Stimulated activated CD4-positive, alpha-beta T cell treated with anti-CD3 and anti-CD28 coated beads, Interleukin-4, amount 100 ng/mL, for 4 hours (primary cell): ENCODE measurements around the gene ZNF101.

Experiments used
- DNase-seq, 2 experiments: peaks; one replicate each; pipeline ENCODE4 v3.0.0-alpha.2; 2020

The ZNF101 gene

GRCh38 chr19:19642506-19643157, 26.0 kb upstream of the ZNF101 start:
- peak; percentile 35 to 60 for DNase-seq

GRCh38 chr19:19643158-19644053, 25.2 kb upstream of the ZNF101 start, which contains the start of gene GMIP:
TSS of gene GMIP (minus strand) at chr19:19643657. CDS start at chr19:19643529, 128 bp downstream.
- peak; percentile 79 to 86 for DNase-seq

DNA sequence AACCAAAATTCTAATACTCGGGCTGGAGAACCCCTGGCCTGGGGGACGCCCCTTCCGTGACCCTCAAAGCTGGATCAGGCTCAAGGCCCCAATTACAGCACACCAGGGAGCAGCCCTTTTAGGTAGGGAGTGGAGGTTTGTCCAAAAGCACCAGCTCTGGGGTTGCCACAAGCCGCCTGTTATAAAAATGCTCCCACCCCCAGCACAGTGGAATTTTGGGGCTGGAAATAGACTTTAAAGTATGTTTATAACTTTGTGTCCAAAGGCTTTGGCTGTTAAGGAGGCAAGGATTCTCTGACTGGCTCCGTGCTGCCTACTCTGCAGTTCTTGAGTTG, 24.6 kb upstream of the ZNF101 start:
- no peak for DNase-seq

- DNase-seq = no peak
Observed at GRCh38 chr19:19645233-19645870, 23.3 kb upstream of the ZNF101 start.

GRCh38 chr19:19647037-19647835, 21.4 kb upstream of the ZNF101 start:
- no peak for DNase-seq

- DNase-seq = no peak
Observed at GRCh38 chr19:19649155-19649554, 19.5 kb upstream of the ZNF101 start.

DNA sequence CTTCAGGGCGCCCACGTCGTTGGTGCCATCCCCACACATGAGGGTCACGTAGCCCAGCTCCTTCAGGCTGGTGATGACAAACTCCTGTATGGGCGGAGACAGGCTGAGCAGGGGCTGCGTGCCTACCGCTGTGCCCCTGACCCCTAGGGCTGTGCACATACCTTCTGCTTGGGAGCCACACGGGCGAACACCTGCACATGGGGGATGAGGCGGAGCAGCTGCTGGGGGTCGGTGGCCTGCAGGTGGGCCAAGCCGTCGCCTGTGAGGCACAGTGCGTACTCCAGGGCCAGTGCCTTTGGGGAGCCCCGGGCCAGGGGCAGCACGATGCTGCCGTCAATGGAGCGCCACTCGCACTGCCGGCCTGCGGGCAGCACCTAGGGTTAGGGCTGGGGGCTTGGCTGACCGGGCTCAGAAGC, 19.1 kb upstream of the ZNF101 start:
- no peak for DNase-seq

DNA sequence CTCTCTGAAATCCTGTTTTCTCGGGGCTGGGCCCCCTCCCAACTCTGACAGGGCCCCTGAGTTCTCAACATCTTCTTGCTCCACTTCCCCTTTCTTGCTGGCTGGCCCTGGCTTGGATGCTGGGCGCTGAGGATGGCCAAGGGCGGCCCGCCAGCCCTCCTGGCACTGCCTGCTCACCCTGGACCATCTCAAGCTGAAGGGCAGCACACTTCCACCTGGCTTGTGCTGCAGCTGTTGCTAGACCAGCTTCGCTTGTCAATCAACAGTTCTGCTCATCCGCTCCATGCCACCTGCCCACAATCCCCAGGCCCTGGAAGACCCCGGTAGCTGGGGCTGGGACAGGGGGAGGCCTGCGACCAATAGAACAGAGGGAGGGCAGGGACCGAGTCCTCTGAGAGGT, 18.3 kb upstream of the ZNF101 start:
- no peak for DNase-seq

DNA sequence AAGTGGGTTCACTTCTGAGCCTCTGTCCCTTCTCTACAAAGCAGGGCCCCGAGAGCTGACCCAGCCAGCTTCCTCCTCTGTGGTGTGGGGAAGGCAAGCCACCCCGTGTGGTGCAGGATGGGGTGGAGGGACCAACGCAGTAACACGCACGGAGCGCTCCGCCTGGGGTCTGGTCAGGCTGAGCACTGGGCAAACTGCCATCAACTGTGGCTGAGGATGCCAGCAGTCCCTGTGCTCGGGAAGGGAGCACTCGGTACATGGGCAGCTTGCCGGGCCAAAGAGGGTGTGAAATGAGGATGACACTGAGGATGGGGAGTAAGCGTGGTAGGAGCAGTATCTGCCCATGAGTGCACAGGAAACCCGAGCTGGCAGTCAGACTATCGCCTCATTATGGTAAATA, 17.6 kb upstream of the ZNF101 start:
- no peak for DNase-seq

DNA sequence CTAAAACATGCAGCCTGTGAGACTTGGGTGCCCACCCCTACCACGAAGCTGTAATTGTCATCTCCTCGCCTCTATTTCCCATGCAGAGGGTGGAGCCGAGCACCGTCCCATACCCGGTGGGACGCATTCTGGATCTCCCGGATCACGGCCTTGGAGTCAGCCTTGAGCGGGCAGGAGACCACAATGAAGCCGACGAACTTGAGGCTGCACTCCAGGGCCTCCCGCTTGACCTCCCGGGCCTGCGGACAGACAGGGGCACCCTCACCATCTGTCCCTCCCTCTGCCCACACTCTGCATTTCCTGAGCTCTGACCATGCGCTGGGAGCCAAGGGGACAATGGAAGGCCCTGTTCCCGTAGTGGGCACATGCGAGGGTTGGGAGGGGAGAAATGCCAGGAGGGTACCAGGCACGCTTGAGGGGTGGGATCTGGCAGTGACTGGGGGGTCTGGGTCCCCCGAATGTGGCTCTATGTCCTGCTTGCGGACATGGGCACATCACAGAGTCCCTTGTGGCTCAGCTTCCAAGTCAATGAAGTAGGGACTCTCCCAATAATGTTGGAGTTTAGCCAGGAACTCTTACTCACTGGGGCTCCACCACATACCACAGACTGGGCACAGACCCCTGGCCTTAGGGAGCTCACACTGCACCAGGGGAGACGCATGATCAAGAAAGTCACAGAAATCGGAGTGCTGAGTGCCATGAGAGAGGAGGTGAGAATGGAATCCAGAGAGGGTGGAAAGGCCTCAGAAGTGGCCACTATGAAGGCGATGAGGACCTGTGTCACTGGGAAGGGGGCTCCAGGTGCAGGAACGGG, 15.9 kb upstream of the ZNF101 start:
- DNase-seq = no peak

DNA sequence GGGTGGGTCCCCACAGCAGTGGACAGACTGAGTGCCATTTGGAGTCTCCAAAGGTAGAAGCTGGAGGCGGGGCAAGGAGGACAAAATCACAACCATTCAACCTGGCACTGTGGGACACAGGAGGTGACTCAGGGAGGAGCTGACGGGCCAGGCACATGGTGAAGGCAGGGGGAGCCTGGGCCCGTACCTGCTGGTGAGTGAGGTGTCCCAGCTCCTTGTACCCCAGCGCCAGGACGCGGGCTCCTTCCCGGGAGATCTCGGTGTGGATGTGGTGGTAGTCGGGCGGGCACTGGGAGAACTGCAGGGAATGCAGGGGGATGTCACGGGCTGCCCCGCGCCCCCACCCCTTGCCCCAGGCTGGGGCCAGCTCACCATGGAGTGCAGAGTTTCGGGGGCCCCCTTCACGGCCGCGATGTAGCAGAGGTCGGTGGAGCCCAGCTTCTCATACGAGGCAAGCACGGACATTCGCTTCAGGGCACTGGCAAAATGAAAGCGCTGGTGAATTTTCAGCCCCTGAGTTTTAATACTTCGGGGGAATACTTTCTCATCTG, 15.0 kb upstream of the ZNF101 start:
- DNase-seq = no peak

- DNase-seq = no peak
Observed at GRCh38 chr19:19654441-19654840, 14.2 kb upstream of the ZNF101 start.

DNA sequence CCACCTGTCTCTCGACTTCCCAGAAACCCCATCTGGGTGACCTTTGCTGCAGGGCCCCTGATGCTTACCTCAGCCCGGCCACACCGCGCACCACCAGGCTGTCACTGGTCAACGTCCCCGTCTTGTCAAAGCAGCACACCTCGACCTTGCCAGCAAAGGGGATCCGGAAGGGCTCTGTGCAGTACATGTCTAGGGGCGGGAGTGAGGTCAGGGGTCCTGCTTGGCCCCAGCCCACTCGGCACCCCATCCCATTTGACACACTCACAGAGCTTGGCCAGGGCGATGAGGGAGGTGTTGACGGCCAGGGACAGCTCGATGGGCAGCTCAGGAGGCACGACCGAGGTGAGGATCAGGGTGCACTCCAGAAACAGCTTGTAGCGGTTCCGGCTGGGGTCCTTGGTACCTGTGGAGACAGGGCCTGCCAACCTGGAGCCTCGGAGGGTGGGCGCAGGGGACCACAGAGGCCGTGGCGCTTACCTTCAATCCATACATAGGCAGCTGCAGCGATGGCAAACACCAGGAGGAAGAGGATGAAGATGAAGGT, 13.5 kb upstream of the ZNF101 start:
- no peak for DNase-seq

- DNase-seq = no peak
Observed at GRCh38 chr19:19655641-19656343, 12.8 kb upstream of the ZNF101 start.

GRCh38 chr19:19656451-19657396, 11.9 kb upstream of the ZNF101 start:
- no peak for DNase-seq

DNA sequence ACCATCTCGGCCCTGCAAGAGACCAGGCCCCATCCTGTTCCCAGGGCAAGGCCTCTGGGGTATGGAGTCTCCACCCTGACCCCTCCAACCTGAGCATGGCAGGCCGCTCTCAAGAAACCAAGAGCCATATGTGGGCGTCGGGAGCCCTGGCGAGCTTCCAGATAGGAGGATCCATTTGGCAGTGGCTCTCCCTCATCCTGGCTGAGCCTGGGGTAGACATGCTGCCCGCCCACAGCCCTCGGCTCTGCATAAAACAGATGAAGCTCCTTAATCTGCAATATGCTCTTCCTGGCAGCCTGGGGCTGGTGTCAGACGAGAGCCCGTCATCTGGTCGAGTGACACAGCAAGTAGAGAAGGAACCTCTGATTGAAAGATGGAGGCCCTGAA, 11.2 kb upstream of the ZNF101 start:
- DNase-seq = no peak

- DNase-seq = no peak
Observed at GRCh38 chr19:19659646-19660245, 8.9 kb upstream of the ZNF101 start.

DNA sequence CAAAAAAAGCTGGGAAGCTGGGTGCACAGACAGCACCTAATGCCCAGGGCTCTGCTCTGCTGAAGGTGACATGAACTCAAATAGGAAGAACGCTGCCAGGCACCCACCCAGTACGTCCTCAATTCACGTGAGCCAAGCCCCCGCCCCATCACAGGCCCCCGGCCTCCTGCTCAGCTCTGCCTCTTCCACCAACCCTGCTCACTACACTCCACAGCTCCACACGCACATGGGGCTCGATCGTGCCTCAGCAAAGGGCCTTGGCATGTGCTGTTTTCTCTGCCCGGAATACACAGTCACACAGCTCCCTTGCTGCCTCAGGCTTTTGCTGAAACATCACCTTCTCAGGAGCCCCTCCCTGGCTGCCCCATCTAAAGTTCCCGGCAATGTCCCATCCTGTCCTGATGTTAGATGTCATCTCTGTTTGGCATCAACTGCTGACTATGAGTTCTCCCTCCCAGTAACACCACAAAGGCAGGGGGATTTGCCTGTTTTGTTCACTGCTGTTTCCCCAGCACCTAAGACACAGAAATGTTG, 7.4 kb upstream of the ZNF101 start:
- no peak for DNase-seq

DNA sequence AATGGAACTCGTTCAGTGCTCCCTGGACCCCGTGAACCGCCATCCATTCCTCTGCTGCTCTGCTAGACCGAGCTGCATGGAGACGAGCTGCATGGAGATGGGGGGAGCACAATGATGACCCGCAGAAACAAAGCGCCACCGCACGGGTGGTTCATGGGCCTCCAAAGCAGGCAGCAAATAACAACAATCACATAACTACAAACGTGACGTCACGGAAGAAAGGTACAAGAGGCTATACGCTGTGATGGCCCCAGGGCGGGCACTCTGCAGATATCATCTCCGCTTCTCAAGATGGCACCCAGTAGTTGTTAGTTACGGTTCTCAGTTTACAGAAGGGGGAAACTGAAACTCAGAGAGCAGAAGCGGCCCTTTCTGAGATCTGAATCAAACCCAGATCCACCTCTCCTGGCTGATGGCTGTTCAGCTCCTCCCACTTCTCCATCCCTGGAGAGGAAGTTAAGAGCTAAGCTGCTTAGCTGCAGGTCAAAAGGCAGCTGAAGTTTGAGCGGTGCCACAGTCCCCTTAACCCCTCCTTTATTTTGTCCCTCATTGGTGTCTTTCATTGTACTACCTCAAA, 6.9 kb upstream of the ZNF101 start:
- DNase-seq = no peak
